Osteoblast (primary cell): ENCODE data around the gene FGF9. TPM values are rescaled to one million over a fixed set of nuclear protein-coding genes. Genes with fewer than 3 reads are reported as not detected.

Source experiments
- DNase-seq: peaks from one replicate; pipeline ENCODE4 v3.0.0; 2011; ENCODE audit warnings: low spot score, mixed read lengths; ENCODE audit not compliant: insufficient read length; ENCODE audit errors: missing footprints
- H2AFZ ChIP-seq: 2 replicates; pipeline ENCODE4 v1.6.0; 2011; ENCODE audit warnings: mild to moderate bottlenecking, low read length
- H3K27ac ChIP-seq: 2 replicates; pipeline ENCODE4 v1.5.1; 2011; ENCODE audit warnings: mild to moderate bottlenecking, low read depth, low read length, moderate library complexity
- H3K27me3 ChIP-seq: 2 replicates; pipeline ENCODE4 v1.6.0; 2012; ENCODE audit warnings: mild to moderate bottlenecking, control low read depth, inconsistent platforms, low read length, moderate library complexity; ENCODE audit not compliant: insufficient read depth
- H3K36me3 ChIP-seq: 2 replicates; pipeline ENCODE4 v1.5.1; 2011; ENCODE audit warnings: mild to moderate bottlenecking, low read length, control low read depth, moderate library complexity; ENCODE audit not compliant: insufficient read depth
- H3K4me1 ChIP-seq: 2 replicates; pipeline ENCODE4 v1.5.1; 2011; ENCODE audit warnings: mild to moderate bottlenecking, low read length, control low read depth, moderate library complexity; ENCODE audit not compliant: insufficient read depth
- H3K4me2 ChIP-seq: 2 replicates; pipeline ENCODE4 v1.6.0; 2011; ENCODE audit warnings: mild to moderate bottlenecking, low read length; ENCODE audit not compliant: insufficient read depth
- H3K4me3 ChIP-seq: fragments of 200-600 bp; sonication (generic); 3 replicates; pipeline ENCODE4 v1.5.1; 2012; ENCODE audit warnings: mild to moderate bottlenecking, low read length, inconsistent platforms; ENCODE audit not compliant: insufficient read depth
- H3K79me2 ChIP-seq: 2 replicates; pipeline ENCODE4 v1.6.0; 2012; ENCODE audit warnings: mild to moderate bottlenecking, low read length, control low read depth, inconsistent platforms; ENCODE audit not compliant: insufficient read depth
- H3K9me3 ChIP-seq: 2 replicates; pipeline ENCODE4 v1.5.1; 2011; ENCODE audit warnings: low read depth, low read length, control low read depth
- H4K20me1 ChIP-seq: 2 replicates; pipeline ENCODE4 v1.6.0; 2012; ENCODE audit warnings: mild to moderate bottlenecking, low read length, control low read depth; ENCODE audit not compliant: insufficient read depth
- CTCF ChIP-seq: IDR thresholded peaks from 2 replicates; pipeline ENCODE4 v1.5.1; 2011; ENCODE audit warnings: mild to moderate bottlenecking, low read depth, low read length, moderate library complexity; ENCODE audit errors: extremely low read depth
- total RNA-seq: library from RNA; depleted of rRNA; stranded (reverse); fragments of >200 nt; gene quantifications from 2 replicates; pipeline ENCODE4 v1.2.3, GENCODE V29; 2012

FGF9 gene
- total RNA-seq, 1 donor = not detected

DNA sequence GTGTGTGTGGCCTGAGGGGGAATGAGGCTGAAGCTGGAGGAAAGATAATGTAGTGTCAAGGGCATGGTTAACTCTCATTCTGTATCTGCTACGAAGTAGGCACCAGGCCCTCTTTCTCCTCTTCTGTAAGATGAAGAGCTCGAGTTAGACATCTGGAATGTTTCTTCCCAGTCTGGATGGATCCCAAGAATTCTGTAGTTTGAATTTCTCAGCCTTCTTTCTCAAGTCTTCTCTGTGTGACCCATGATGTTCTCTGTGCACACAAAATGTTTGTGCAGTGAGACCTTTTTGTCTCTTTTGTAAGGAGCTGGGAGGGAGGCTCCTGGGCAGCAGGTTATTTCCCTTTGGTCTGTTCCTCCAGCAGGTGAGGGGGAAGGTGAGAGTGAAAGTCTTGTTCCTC is 13.7 kb downstream of the FGF9 start:
- Histone ChIP-seq H3K4me3 (no peak overlapping the region), H3K79me2 (no peaks in the 10 kb centered on the region), H3K4me1 (peaks cover 5% of the 10 kb centered on the region), H3K27me3 (peaks cover 2% of the 10 kb centered on the region), H3K27ac (no peak overlapping the region), H2AFZ (no peak overlapping the region), H3K9me3 (no peaks in the 10 kb centered on the region), H4K20me1 (no peaks in the 10 kb centered on the region), H3K36me3 (no peaks in the 10 kb centered on the region), H3K4me2 (no peak overlapping the region)
- TF ChIP-seq CTCF = no peak
- no peak for DNase-seq

DNA sequence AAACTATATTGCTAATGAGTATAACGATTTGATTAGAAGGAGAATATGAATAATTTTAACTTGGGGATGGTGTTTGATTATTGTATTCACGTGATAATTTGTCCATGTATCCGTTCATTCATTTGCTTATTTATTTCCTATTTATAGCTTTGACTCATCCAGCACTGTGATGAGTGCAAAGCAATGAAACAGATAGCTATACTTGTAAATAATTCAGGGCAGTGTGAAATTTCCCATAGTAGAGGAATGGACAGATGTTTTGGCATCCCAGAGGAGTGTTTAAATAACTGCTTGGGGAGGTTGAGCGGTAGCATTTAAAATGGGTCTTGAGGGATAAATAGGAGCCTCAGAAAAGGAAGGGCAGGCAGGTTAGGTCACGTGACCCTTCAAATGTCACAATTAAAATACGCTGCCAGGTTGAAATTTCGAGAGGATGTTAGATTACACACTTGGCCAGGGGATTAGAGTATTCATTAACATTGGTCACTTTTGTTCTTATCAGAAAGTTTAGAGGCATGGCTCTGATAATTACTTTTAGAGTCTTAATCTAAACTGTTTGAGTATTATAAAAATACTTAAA is 14.7 kb downstream of the FGF9 start:
- Histone ChIP-seq H3K27ac (no peak overlapping the region), H3K4me3 (no peak overlapping the region), H3K4me1 (peaks cover 5% of the 10 kb centered on the region), H3K4me2 (no peak overlapping the region), H3K27me3 (peaks cover 2% of the 10 kb centered on the region), H4K20me1 (no peaks in the 10 kb centered on the region), H3K9me3 (no peaks in the 10 kb centered on the region), H3K36me3 (no peaks in the 10 kb centered on the region), H2AFZ (no peak overlapping the region), H3K79me2 (no peaks in the 10 kb centered on the region)
- DNase-seq = no peak
- TF ChIP-seq CTCF = no peak

- Histone ChIP-seq H2AFZ (no peak overlapping the region), H3K36me3 (no peaks in the 10 kb centered on the region), H3K27me3 (peaks cover 2% of the 10 kb centered on the region), H3K79me2 (no peaks in the 10 kb centered on the region), H3K4me3 (no peak overlapping the region), H3K4me2 (no peak overlapping the region), H4K20me1 (no peaks in the 10 kb centered on the region), H3K4me1 (peaks cover 5% of the 10 kb centered on the region), H3K9me3 (no peaks in the 10 kb centered on the region), H3K27ac (no peak overlapping the region)
- no peak for TF ChIP-seq CTCF
- no peak for DNase-seq
Observed at GRCh38 chr13:21686751-21687391, 16.0 kb downstream of the FGF9 start.

DNA sequence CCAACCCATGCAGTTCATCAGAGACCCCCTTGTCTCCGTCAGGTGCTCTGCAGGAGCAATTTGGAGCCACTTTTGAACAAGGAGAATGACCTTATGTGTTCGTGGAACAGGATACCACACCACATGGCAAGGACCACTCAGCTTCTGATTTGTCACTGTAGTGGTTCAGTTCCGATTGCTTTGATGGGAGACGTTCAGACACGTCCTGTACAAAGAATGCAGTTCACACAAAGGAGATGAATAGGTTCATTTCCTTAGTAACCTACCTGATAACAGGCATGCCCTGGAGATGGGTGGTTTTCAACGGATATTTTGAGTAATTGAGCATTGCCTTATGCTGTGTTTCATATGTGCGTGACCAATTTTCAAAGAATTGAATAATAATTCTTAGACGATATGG is 17.2 kb downstream of the FGF9 start:
- no peak overlapping the region for H3K27ac ChIP-seq
- no peak overlapping the region for H3K4me3 ChIP-seq
- no peaks in the 10 kb centered on the region for H3K79me2 ChIP-seq
- no peaks in the 10 kb centered on the region for H3K36me3 ChIP-seq
- TF ChIP-seq CTCF = no peak
- H3K27me3 ChIP-seq = peaks cover 2% of the 10 kb centered on the region
- H2AFZ ChIP-seq = no peak overlapping the region
- DNase-seq = no peak
- H3K4me2 ChIP-seq = no peak overlapping the region
- no peaks in the 10 kb centered on the region for H4K20me1 ChIP-seq
- peaks cover 4% of the 10 kb centered on the region for H3K4me1 ChIP-seq
- H3K9me3 ChIP-seq = no peaks in the 10 kb centered on the region
